WTC11 (cell line): ENCODE data around the gene CD22. TPM values are rescaled to one million over a fixed set of nuclear protein-coding genes. Genes with fewer than 3 reads are reported as not detected.

ENCODE experiments used
- ATAC-seq: fragments of 200-7000 bp; cut with Tn5 transposase; 2 replicates; pipeline ENCODE4 v1.10.0; 2021; ENCODE audit warnings: mild to moderate bottlenecking, moderate library complexity
- CTCF ChIA-PET: fragments of 300-600 bp; sonication (Branson Sonifier 250); formaldehyde crosslinking; loops from one replicate; lab custom pipeline; 2021; ENCODE audit warnings: antibody characterized with exemption; lab: Charles Lee
- POLR2A ChIA-PET: fragments of 350-600 bp; sonication (Branson Sonifier 250); formaldehyde crosslinking; loops from one replicate; lab custom pipeline; 2021; ENCODE audit warnings: antibody characterized with exemption; lab: Charles Lee
- DNase-seq: peaks from one replicate; pipeline ENCODE4 v3.0.0; 2021; ENCODE audit warnings: low spot score
- H3K27ac Mint-ChIP-seq: 2 replicates; pipeline ENCODE4 v1.8.0; 2021; ENCODE audit warnings: mixed read lengths
- H3K27me3 Mint-ChIP-seq: 2 replicates; pipeline ENCODE4 v1.8.0; 2021; ENCODE audit warnings: low read depth, mild to moderate bottlenecking, moderate library complexity, mixed read lengths
- H3K36me3 Mint-ChIP-seq: 2 replicates; pipeline ENCODE4 v1.8.0; 2021; ENCODE audit warnings: mixed read lengths
- H3K4me1 Mint-ChIP-seq: 2 replicates; pipeline ENCODE4 v1.8.0; 2022; ENCODE audit warnings: mixed read lengths
- H3K4me3 Mint-ChIP-seq: 2 replicates; pipeline ENCODE4 v1.8.0; 2021; ENCODE audit warnings: mild to moderate bottlenecking, moderate library complexity, mixed read lengths
- H3K9me3 Mint-ChIP-seq: 2 replicates; pipeline ENCODE4 v1.8.0; 2021; ENCODE audit warnings: mixed read lengths
- ARID4B ChIP-seq: sonication (generic); formaldehyde crosslinking; IDR thresholded peaks from 2 replicates; pipeline ENCODE4 v1.8.0; 2023; ENCODE audit warnings: missing genetic modification reagents, mild to moderate bottlenecking, borderline replicate concordance
- E2F5 ChIP-seq: sonication (generic); formaldehyde crosslinking; IDR thresholded peaks from 2 replicates; pipeline ENCODE4 v1.8.1; 2022; ENCODE audit warnings: mild to moderate bottlenecking, moderate library complexity, missing genetic modification reagents
- ELF4 ChIP-seq: sonication (generic); formaldehyde crosslinking; IDR thresholded peaks from 2 replicates; pipeline ENCODE4 v1.8.1; 2022; ENCODE audit warnings: low read depth, mild to moderate bottlenecking, moderate library complexity, missing genetic modification reagents
- ERG ChIP-seq: fragments of 250-450 bp; sonication (Bioruptor Pico); IDR thresholded peaks from 2 replicates; pipeline ENCODE4 v1.8.0; 2021; ENCODE audit warnings: mild to moderate bottlenecking
- GRHL2 ChIP-seq: fragments of 250-450 bp; sonication (Bioruptor Pico); IDR thresholded peaks from 2 replicates; pipeline ENCODE4 v1.8.0; 2022; ENCODE audit warnings: mild to moderate bottlenecking, moderate library complexity; ENCODE audit not compliant: insufficient replicate concordance, severe bottlenecking
- HMGA2 ChIP-seq: fragments of 250-450 bp; sonication (Bioruptor Pico); IDR thresholded peaks from 2 replicates; pipeline ENCODE4 v1.4.0; 2021; ENCODE audit warnings: mild to moderate bottlenecking, moderate library complexity
- HMGXB4 ChIP-seq: sonication (generic); formaldehyde crosslinking; IDR thresholded peaks from 2 replicates; pipeline ENCODE4 v1.8.1; 2023; ENCODE audit warnings: mild to moderate bottlenecking, moderate library complexity, missing genetic modification reagents
- JUN ChIP-seq: sonication (generic); formaldehyde crosslinking; IDR thresholded peaks from 2 replicates; pipeline ENCODE4 v1.8.0; 2023; ENCODE audit warnings: mild to moderate bottlenecking, missing genetic modification reagents
- MYBL2 ChIP-seq: sonication (generic); formaldehyde crosslinking; IDR thresholded peaks from 2 replicates; pipeline ENCODE4 v1.8.1; 2023; ENCODE audit warnings: mild to moderate bottlenecking, moderate library complexity, missing genetic modification reagents
- NFYB ChIP-seq: sonication (generic); formaldehyde crosslinking; conservative IDR thresholded peaks from 2 replicates; pipeline ENCODE4 v1.8.0; 2022; ENCODE audit warnings: low read depth, missing genetic modification reagents
- OVOL2 ChIP-seq: fragments of 250-450 bp; sonication (Bioruptor Pico); IDR thresholded peaks from 2 replicates; pipeline ENCODE4 v1.9.0; 2021; ENCODE audit warnings: mild to moderate bottlenecking, borderline replicate concordance
- RELA ChIP-seq: sonication (generic); formaldehyde crosslinking; IDR thresholded peaks from 2 replicates; pipeline ENCODE4 v1.8.1; 2022; ENCODE audit warnings: missing genetic modification reagents, mild to moderate bottlenecking, borderline replicate concordance
- TCF7 ChIP-seq: sonication (generic); formaldehyde crosslinking; IDR thresholded peaks from 2 replicates; pipeline ENCODE4 v1.8.0; 2022; ENCODE audit warnings: mild to moderate bottlenecking, low read depth, missing genetic modification reagents, moderate library complexity
- TEAD1 ChIP-seq: sonication (generic); formaldehyde crosslinking; IDR thresholded peaks from 2 replicates; pipeline ENCODE4 v1.8.0; 2022; ENCODE audit warnings: mild to moderate bottlenecking, missing genetic modification reagents
- ZMAT4 ChIP-seq: fragments of 250-450 bp; sonication (Bioruptor Pico); IDR thresholded peaks from 2 replicates; pipeline ENCODE4 v1.9.0; 2021; ENCODE audit warnings: mild to moderate bottlenecking
- ZNF425 ChIP-seq: fragments of 250-450 bp; sonication (Bioruptor Pico); conservative IDR thresholded peaks from 2 replicates; pipeline ENCODE4 v1.9.0; 2021; ENCODE audit warnings: mild to moderate bottlenecking
- ZSCAN18 ChIP-seq: fragments of 250-450 bp; sonication (Bioruptor Pico); IDR thresholded peaks from 2 replicates; pipeline ENCODE4 v2.1.2; 2022; ENCODE audit warnings: mild to moderate bottlenecking, moderate library complexity
- total RNA-seq: library from RNA; stranded (reverse); gene quantifications from 3 replicates; pipeline ENCODE4 v1.2.3, GENCODE V29; 2021

CD22 gene
- total RNA-seq, 1 experiment from 2014 or later: 0.28 TPM

GRCh38 chr19:35350591-35350990 lies 21.6 kb downstream of the CD22 start (continued):
- TF ChIP-seq ARID4B (CRISPR knock-in tag): no peak
- no peak for TF ChIP-seq GRHL2 (CRISPR knock-in tag)

GRCh38 chr19:35351411-35352176 lies 22.6 kb downstream of the CD22 start:
- Mint-ChIP-seq H3K27ac (no peak overlapping the region), H3K9me3 (no peaks in the 10 kb centered on the region), H3K27me3 (no peaks in the 10 kb centered on the region), H3K4me1 (peaks cover 7% of the 10 kb centered on the region), H3K36me3 (no peaks in the 10 kb centered on the region), H3K4me3 (no peak overlapping the region)
- ChIA-PET CTCF (interaction anchor here (0.9 to 2.4 kb wide), 12 partner anchors 21 to 350 kb away, joined by 3 to 24 read pairs (median 5); partner anchors contain the start of genes CD22, FFAR2 and KRTDAP), POLR2A (no interaction called here)
- TF ChIP-seq ERG (CRISPR knock-in tag) (no peak), TCF7 (no peak), HMGXB4 (CRISPR knock-in tag) (no peak), JUN (CRISPR knock-in tag) (no peak), HMGA2 (CRISPR knock-in tag) (no peak), OVOL2 (CRISPR knock-in tag) (no peak), ELF4 (CRISPR knock-in tag) (no peak), MYBL2 (no peak), ZMAT4 (no peak), ZSCAN18 (CRISPR knock-in tag) (no peak)
- no peak for DNase-seq
- ATAC-seq: no peak

GRCh38 chr19:35352177-35352447 lies 23.1 kb downstream of the CD22 start:
- Mint-ChIP-seq H3K4me3 (no peak overlapping the region), H3K4me1 (peaks cover 5% of the 10 kb centered on the region), H3K27ac (no peak overlapping the region), H3K9me3 (no peaks in the 10 kb centered on the region), H3K36me3 (no peaks in the 10 kb centered on the region), H3K27me3 (no peaks in the 10 kb centered on the region)
- ATAC-seq (no peak), DNase-seq (no peak)
- CTCF ChIA-PET: interaction anchor here (0.6 to 2.4 kb wide), 42 partner anchors 10 to 350 kb away, joined by 3 to 24 read pairs (median 5); partner anchors contain the start of genes CD22, FFAR2, KRTDAP and LGI4
- POLR2A ChIA-PET: interaction anchor here (0.6 kb wide), 1 partner anchor 138 kb away, joined by 3 read pairs; no protein-coding TSS in a partner anchor
- TF ChIP-seq TEAD1: no peak
- no peak for TF ChIP-seq ZNF425 (CRISPR knock-in tag)
- no peak for TF ChIP-seq NFYB (CRISPR knock-in tag)
- TF ChIP-seq RELA (CRISPR knock-in tag): no peak
- no peak for TF ChIP-seq MYBL2
- TF ChIP-seq E2F5 (CRISPR knock-in tag): no peak
